Glutamatergic neuron (in vitro differentiated cells): ENCODE results near the gene DLK1. TPM values are rescaled to one million over a fixed set of nuclear protein-coding genes. Genes with fewer than 3 reads are reported as not detected.

Source experiments
- DNase-seq: peaks from one replicate; pipeline ENCODE4 v3.0.0; 2022
- H3K27ac Mint-ChIP-seq: one replicate; pipeline ENCODE4 v1.8.0; 2020; ENCODE audit warnings: mild to moderate bottlenecking, mixed read lengths, inconsistent platforms; ENCODE audit not compliant: unreplicated experiment
- H3K27me3 Mint-ChIP-seq: one replicate; pipeline ENCODE4 v1.8.0; 2020; ENCODE audit warnings: mild to moderate bottlenecking, moderate library complexity, mixed read lengths, inconsistent platforms; ENCODE audit not compliant: unreplicated experiment
- H3K36me3 Mint-ChIP-seq: one replicate; pipeline ENCODE4 v1.8.0; 2020; ENCODE audit warnings: mild to moderate bottlenecking, mixed read lengths, inconsistent platforms; ENCODE audit not compliant: unreplicated experiment
- H3K4me1 Mint-ChIP-seq: one replicate; pipeline ENCODE4 v1.8.0; 2020; ENCODE audit warnings: mild to moderate bottlenecking, low read depth, mixed read lengths, inconsistent platforms; ENCODE audit not compliant: unreplicated experiment
- H3K4me3 Mint-ChIP-seq: one replicate; pipeline ENCODE4 v1.8.0; 2020; ENCODE audit warnings: mild to moderate bottlenecking, mixed read lengths, inconsistent platforms; ENCODE audit not compliant: unreplicated experiment
- H3K9me3 Mint-ChIP-seq: one replicate; pipeline ENCODE4 v1.8.0; 2020; ENCODE audit warnings: mild to moderate bottlenecking, moderate library complexity, mixed read lengths, inconsistent platforms; ENCODE audit not compliant: unreplicated experiment
- CTCF ChIP-seq: fragments of 200-600 bp; sonication (generic); IDR thresholded peaks from one replicate; pipeline ENCODE4 v1.5.0; 2021; ENCODE audit not compliant: partially characterized antibody, unreplicated experiment
- total RNA-seq: library from RNA; stranded (reverse); fragmentation: NEBNext Ultra II Directional; extraction: Animal tissue kit (Norgen Biotek cat#: 25700); gene quantifications from one replicate; pipeline ENCODE4 v1.2.1, GENCODE V29; 2021; ENCODE audit not compliant: unreplicated experiment

The DLK1 gene
- total RNA-seq, 1 donor from 2014 or later, result 37.3 TPM

GRCh38 chr14:100787659-100788058 is 61.0 kb downstream of the DLK1 start:
- Mint-ChIP-seq H3K36me3 (no peaks in the 10 kb centered on the region), H3K9me3 (peaks cover 4% of the 10 kb centered on the region), H3K4me3 (no peak overlapping the region), H3K4me1 (peaks cover 25% of the 10 kb centered on the region), H3K27ac (no peak overlapping the region), H3K27me3 (peaks cover 6% of the 10 kb centered on the region)
- no peak for TF ChIP-seq CTCF
- DNase-seq, result no peak

Other genes starting within 250 kb of the DLK1 start
- gene BEGAIN, start 139.5 kb upstream of the DLK1 start, total RNA-seq, result 7.0 TPM
- gene MEG3, start 99.2 kb downstream of the DLK1 start, total RNA-seq, result 0.22 TPM
- not detected for gene RTL1, start 176.8 kb downstream of the DLK1 start, total RNA-seq